ENCODE results near the gene CEP128.

DNA sequence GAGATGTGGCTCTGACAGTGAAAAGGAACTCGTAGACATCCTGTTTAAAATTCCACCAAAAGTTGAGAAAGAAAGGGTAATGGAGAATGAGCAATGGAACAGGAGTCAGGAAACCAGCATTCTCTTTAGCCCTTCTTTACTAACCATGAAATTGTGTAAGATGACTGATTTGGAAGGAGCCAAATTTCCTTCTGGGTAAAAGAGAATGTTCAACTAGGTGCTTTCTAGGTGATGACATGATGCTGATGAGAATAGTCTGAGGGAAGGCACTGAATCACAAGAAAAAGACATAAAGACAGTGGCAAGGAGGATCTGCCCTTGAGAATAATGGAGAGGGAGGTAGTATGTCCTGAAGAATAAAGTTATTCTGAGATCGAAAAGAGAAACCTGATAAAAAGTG, 16.1 kb upstream of the CEP128 start:
- no peak for TF ChIP-seq ESRRA (CRISPR knock-in tag; IDR thresholded peaks at IDR 0.05; ENCODE audit: borderline replicate concordance)
- no peak for TF ChIP-seq TCF7 (CRISPR knock-in tag; IDR thresholded peaks at IDR 0.05; ENCODE audit: low read depth)
- no peak for TF ChIP-seq NR3C1 (CRISPR knock-in tag; conservative IDR thresholded peaks at IDR 0.05; ENCODE audit: low read depth)
- TF ChIP-seq, protein P1, sequence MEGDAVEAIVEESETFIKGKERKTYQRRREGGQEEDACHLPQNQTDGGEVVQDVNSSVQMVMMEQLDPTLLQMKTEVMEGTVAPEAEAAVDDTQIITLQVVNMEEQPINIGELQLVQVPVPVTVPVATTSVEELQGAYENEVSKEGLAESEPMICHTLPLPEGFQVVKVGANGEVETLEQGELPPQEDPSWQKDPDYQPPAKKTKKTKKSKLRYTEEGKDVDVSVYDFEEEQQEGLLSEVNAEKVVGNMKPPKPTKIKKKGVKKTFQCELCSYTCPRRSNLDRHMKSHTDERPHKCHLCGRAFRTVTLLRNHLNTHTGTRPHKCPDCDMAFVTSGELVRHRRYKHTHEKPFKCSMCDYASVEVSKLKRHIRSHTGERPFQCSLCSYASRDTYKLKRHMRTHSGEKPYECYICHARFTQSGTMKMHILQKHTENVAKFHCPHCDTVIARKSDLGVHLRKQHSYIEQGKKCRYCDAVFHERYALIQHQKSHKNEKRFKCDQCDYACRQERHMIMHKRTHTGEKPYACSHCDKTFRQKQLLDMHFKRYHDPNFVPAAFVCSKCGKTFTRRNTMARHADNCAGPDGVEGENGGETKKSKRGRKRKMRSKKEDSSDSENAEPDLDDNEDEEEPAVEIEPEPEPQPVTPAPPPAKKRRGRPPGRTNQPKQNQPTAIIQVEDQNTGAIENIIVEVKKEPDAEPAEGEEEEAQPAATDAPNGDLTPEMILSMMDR (IDR thresholded peaks at IDR 0.05) = no peak
- TF ChIP-seq TP53 (CRISPR knock-in tag; IDR thresholded peaks at IDR 0.05) = no peak
- TF ChIP-seq USF1 (CRISPR knock-in tag; IDR thresholded peaks at IDR 0.05) = no peak
- no peak for TF ChIP-seq RELA (CRISPR knock-in tag; IDR thresholded peaks at IDR 0.05; ENCODE audit: borderline replicate concordance)
- no peak for TF ChIP-seq ATF1 (CRISPR knock-in tag; IDR thresholded peaks at IDR 0.05)
- no peak for TF ChIP-seq ATF3 (CRISPR knock-in tag; conservative IDR thresholded peaks at IDR 0.05)

Measured in WTC11 (cell line).